ENCODE measurements around the gene ITPR1.

The ITPR1 gene

GRCh38 chr3:4716266-4716665 lies 223.1 kb downstream of the ITPR1 start:
- TF ChIP-seq, protein P1, sequence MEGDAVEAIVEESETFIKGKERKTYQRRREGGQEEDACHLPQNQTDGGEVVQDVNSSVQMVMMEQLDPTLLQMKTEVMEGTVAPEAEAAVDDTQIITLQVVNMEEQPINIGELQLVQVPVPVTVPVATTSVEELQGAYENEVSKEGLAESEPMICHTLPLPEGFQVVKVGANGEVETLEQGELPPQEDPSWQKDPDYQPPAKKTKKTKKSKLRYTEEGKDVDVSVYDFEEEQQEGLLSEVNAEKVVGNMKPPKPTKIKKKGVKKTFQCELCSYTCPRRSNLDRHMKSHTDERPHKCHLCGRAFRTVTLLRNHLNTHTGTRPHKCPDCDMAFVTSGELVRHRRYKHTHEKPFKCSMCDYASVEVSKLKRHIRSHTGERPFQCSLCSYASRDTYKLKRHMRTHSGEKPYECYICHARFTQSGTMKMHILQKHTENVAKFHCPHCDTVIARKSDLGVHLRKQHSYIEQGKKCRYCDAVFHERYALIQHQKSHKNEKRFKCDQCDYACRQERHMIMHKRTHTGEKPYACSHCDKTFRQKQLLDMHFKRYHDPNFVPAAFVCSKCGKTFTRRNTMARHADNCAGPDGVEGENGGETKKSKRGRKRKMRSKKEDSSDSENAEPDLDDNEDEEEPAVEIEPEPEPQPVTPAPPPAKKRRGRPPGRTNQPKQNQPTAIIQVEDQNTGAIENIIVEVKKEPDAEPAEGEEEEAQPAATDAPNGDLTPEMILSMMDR (IDR thresholded peaks at IDR 0.05; ENCODE audit: insufficient read depth, missing control alignments): no peak
- DNase-seq (ENCODE audit: insufficient read length, low spot score) (no peak), FAIRE-seq (no peak)

DNA sequence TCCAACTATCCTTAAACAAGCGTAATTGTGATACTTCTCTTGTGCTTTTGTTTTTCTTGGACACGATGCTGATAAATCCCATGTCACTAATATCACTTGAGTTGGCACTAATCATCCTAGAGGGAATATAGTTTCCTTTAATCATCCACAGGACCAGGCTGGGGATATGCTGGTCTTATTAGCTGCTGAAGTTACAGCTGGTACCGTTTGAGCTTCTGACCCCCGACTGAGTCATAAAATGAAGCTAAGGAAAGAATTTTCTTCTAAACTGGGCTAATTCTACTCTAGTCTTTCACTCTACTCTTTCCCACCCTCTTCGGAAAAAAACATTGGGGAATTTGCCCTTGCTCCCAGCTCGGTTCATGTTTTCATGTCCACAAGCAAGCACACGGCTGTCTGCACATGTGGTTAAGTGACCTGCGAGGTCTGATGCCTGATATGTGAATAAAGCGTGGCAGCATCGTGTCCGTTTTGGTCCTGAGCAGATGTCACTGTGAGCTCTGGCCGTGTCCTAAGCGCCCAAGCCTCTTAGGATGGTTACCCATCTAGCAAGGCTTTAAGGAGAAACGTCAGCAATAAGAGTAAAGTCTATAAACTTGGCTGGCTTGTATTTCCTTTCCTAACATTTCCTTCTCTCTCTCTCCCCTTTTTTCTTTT lies 223.7 kb downstream of the ITPR1 start:
- peak; percentile 35 for FAIRE-seq
- TF ChIP-seq, protein P1 (IDR thresholded peaks at IDR 0.05; ENCODE audit: insufficient read depth, missing control alignments): no peak
- no peak for DNase-seq (ENCODE audit: insufficient read length, low spot score)

DNA sequence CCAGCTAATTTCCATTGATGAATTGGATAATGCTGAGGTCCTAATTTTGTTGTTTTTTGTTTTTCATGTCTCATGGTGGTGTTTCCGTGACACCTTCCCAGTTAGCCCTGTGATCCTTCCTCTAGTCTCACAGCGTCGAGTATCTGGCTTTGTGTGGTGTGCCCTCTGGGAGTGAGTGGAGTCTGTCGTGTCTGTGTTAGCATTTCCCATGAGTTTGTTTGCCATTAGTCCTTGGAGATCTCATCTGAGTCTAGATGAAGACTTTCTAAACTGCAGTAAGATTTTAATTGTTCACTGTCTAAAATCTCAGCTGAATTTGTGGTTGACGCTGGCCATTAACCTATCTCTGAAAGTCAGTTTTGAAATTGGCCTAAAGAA lies 224.2 kb downstream of the ITPR1 start:
- TF ChIP-seq, protein P1 (IDR thresholded peaks at IDR 0.05; ENCODE audit: insufficient read depth, missing control alignments): no peak
- FAIRE-seq: peak; percentile 41
- DNase-seq (ENCODE audit: insufficient read length, low spot score): no peak

DNA sequence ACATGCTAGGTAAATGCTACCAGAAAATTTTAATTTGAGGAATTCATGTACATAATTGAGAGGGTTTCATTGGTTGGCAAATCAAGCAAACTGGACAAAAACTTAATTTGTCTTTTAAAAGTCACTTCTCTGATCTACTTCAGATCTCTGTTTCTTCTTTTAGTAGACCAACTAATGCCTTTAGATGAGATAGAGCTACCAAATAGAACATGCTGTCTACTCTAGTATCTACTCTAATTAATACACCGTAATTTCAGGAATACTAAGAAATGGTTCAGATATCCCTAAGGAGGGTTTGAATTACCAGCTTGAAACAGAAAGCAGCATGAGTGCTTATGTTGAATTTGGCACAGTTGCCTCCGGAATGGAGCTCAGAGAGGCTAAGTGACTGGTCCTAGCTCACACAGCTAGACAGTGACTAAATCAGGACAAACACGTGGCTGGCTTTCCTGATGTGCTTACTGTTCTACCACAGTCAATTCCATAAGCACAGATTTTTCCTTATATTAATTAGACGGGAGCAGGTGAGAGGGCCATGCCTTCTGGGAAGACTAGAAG lies 225.1 kb downstream of the ITPR1 start:
- TF ChIP-seq, protein P1 (IDR thresholded peaks at IDR 0.05; ENCODE audit: insufficient read depth, missing control alignments): no peak
- no peak for DNase-seq (ENCODE audit: insufficient read length, low spot score)
- FAIRE-seq: no peak

DNA sequence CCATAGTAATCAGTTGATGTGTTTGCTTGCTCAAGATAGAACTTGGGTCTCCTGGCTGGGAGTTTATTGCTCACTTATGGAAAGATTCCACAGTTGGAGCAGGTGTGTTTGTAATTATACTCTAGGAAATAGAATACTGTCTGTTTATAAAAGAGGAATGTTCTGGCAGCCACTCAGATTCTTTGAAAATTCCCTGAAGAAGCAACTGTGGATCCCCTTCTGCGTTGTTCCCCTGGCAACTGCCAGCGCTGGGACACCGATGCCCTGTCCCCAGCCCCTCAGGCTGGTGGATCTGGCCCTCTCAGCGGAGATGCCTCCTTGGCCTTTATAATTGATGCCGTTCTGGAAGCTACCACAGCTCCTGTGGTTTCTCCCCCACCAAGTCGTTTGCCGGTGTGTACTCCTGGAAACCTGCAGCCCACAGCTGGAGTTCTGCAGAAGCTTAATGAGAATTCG lies 225.9 kb downstream of the ITPR1 start:
- no peak for FAIRE-seq
- DNase-seq (ENCODE audit: insufficient read length, low spot score): no peak
- TF ChIP-seq, protein P1 (IDR thresholded peaks at IDR 0.05; ENCODE audit: insufficient read depth, missing control alignments): no peak

DNA sequence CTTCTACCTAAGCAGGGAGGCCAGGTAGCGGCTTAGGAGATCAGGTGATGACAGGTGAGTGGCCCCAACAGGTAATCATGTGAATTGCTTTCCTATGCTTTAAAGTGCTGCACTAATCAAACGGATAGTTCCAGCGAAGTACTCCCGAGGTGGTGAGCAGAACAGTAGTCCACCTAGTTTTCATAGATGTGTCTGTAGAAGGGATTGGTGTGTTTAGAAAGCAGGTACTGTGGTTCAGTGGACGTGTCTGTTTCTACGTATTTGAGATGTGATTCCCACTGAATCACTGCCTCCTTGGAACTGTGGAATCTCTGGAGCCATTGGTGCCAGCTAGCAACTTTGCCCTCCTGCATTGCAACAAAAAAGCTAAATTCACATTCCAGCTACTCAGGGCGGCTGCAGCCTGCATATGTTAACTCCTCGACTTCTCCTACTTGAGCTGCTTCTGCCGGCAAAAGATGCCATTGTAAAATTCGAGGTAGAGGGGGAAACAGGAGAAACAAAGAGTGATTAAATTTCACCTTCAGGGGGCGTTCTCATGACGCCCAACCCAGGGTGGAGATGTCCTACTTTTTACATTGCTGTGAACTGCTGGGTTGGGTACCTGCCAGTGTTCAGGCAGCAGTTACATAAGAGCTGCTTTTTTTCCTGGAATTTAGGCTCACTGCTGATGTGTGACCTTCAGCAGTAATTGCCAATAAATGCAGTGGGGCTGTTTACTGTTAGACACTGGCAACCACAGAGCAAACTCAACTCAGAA lies 227.3 kb downstream of the ITPR1 start:
- FAIRE-seq: no peak
- DNase-seq (ENCODE audit: insufficient read length, low spot score): no peak
- TF ChIP-seq, protein P1 (IDR thresholded peaks at IDR 0.05; ENCODE audit: insufficient read depth, missing control alignments): peak; percentile 13

DNA sequence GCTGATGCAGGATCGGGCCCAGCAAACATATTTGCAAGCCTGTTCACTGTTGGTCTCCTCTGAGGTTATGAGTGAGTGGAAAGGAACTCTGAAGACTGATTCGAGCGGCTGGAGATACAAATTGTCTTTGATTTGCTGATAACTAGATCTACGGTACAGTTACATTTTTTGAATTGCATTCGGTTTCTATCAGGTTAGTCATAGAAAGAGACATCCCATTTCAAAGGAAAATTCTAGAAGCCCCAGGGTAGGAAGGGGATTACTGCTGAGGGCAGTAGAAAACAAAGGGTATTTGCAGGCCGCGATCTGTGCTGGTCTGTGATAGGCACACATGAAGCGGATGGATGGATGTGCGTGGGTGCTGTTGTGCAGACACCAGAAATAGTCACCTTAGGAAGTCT lies 228.4 kb downstream of the ITPR1 start:
- DNase-seq (ENCODE audit: insufficient read length, low spot score) (no peak), FAIRE-seq (no peak)
- TF ChIP-seq, protein P1 (IDR thresholded peaks at IDR 0.05; ENCODE audit: insufficient read depth, missing control alignments): no peak

Measured in D721Med (cell line).